GM13976 (cell line): ENCODE results near the gene PKN2.

Experiments used
- DNase-seq: peaks from one replicate; pipeline ENCODE4 v3.0.0; 2012; ENCODE audit warnings: low spot score
- in situ Hi-C: fragments of 300-500 bp; cut with MboI; formaldehyde crosslinking; loops from one replicate; pipeline ENCODE4 v1.12.0; 2022; ENCODE audit warnings: low sequenced_read_pairs, mixed read lengths, inconsistent platforms; ENCODE audit not compliant: unreplicated experiment
- TF ChIP-seq, protein P1 (sequence below): IDR thresholded peaks from 2 replicates; pipeline ENCODE4 v1.5.1; 2012; ENCODE audit warnings: borderline replicate concordance, mild to moderate bottlenecking; ENCODE audit not compliant: insufficient read depth; ENCODE audit errors: extremely low read depth, missing control alignments, control extremely low read depth

Gene PKN2

GRCh38 chr1:88685259-88685620 lies 1.2 kb downstream of the PKN2 start:
- TF ChIP-seq, protein P1, sequence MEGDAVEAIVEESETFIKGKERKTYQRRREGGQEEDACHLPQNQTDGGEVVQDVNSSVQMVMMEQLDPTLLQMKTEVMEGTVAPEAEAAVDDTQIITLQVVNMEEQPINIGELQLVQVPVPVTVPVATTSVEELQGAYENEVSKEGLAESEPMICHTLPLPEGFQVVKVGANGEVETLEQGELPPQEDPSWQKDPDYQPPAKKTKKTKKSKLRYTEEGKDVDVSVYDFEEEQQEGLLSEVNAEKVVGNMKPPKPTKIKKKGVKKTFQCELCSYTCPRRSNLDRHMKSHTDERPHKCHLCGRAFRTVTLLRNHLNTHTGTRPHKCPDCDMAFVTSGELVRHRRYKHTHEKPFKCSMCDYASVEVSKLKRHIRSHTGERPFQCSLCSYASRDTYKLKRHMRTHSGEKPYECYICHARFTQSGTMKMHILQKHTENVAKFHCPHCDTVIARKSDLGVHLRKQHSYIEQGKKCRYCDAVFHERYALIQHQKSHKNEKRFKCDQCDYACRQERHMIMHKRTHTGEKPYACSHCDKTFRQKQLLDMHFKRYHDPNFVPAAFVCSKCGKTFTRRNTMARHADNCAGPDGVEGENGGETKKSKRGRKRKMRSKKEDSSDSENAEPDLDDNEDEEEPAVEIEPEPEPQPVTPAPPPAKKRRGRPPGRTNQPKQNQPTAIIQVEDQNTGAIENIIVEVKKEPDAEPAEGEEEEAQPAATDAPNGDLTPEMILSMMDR = no peak
- DNase-seq = no peak
- in situ Hi-C loops = no loop called here

GRCh38 chr1:88691540-88691939 lies 7.5 kb downstream of the PKN2 start:
- in situ Hi-C loops = no loop called here

DNA sequence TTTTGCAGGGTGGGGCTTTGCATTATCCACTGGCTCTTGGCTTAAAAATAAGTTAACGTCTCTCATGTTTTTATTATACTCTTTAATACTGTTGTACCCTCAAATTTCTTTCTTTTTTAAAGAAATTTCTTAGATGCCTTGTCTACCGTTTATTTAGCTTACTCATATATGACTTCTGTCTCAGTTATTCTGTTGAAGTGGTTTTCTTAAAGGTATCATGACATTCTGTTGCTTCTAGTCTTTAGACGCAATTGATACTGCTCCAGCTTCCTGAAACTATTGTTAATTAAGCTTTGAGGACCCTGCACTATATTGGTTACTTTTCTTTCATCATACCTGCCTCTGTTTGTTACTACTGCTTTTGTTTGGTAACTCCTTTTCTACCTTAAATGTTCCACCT lies 11.7 kb downstream of the PKN2 start:
- TF ChIP-seq, protein P1 = no peak
- in situ Hi-C loops = no loop called here
- no peak for DNase-seq

More at GRCh38 chr1:88691540-88691939, 7.5 kb downstream of the PKN2 start:
- DNase-seq = no peak
- TF ChIP-seq, protein P1 = no peak

DNA sequence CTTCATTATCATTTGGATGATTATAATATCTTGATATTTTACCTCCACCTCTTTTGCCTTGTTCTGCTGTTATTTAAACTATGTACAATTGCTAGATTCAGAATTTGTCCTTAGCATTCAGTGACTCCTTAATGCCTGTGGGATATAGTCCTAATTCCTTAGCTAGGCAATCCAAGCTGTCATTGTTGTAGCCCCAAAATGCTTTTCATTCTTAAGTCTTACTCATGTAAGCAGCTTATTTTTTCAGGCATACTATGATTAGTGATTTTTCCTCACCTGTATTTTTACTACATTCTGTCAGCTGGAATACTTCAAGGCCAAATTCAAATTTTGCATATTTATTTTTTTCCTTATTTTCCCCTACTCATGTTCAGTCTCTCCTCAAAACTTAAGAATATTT lies 13.4 kb downstream of the PKN2 start:
- TF ChIP-seq, protein P1 = no peak
- in situ Hi-C loops = no loop called here
- no peak for DNase-seq

- TF ChIP-seq, protein P1 = no peak
- in situ Hi-C loops = no loop called here
- DNase-seq = no peak
Measured at GRCh38 chr1:88698140-88698539, 14.1 kb downstream of the PKN2 start.

DNA sequence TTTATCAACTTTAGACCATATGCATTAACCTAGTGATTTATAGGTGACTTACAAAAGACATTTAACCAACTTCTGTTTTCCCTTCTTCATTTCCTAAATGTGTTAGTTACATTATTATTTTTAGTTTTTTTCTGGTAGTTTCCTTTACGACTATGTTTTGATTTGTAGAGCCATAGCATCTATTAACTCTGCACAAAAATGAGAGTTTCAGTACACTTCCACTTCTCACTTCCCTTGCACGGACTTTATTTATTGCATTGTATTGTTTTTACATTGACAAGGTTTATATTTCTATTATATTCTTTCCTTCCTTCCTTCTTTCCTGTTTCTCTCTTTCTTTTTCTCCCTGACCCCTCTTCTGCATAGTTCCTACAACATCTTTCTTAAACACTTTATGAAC lies 14.7 kb downstream of the PKN2 start:
- in situ Hi-C loops = no loop called here
- DNase-seq = no peak
- TF ChIP-seq, protein P1 = no peak
